Left lung (tissue), 14 donors: ENCODE results near the gene RTP3. TPM values are rescaled to one million over a fixed set of nuclear protein-coding genes. Genes with fewer than 3 reads are reported as not detected.
A peak's percentile ranks its signal among the peaks of the same experiment; 100 is the strongest.

Experiments
- ATAC-seq: fragments of 200-7000 bp; cut with Tn5 transposase; one replicate; pipeline ENCODE4 v1.9.1; 2020; ENCODE audit warnings: moderate library complexity
- DNase-seq, 4 donors: peaks; one replicate each; pipeline ENCODE4 v3.0.0-alpha.2; 2013 to 2020
- H3K27ac ChIP-seq, 2 donors: fragments of 200-600 bp; sonication (generic) in 1 of 2; one replicate each; pipeline versions ENCODE4 v1.5.0 to v1.8.0; 2020 to 2021
- H3K27me3 ChIP-seq, 2 donors: fragments of 200-600 bp; sonication (generic) in 1 of 2; one replicate each; pipeline versions ENCODE4 v1.5.0 to v1.8.0; 2020 to 2021
- H3K36me3 ChIP-seq, 2 donors: fragments of 200-600 bp; sonication (generic) in 1 of 2; one replicate each; pipeline versions ENCODE4 v1.5.0 to v1.8.0; 2020 to 2021
- H3K4me1 ChIP-seq, 2 donors: fragments of 200-600 bp; one replicate each; pipeline ENCODE4 v1.8.0; 2021
- H3K4me3 ChIP-seq, 2 donors: fragments of 200-600 bp; sonication (generic) in 1 of 2; one replicate each; pipeline versions ENCODE4 v1.5.0 to v1.8.0; 2020 to 2021; ENCODE audit warnings: mild to moderate bottlenecking in 1 of 2
- H3K9me3 ChIP-seq, 2 donors: fragments of 200-600 bp; sonication (generic) in 1 of 2; one replicate each; pipeline versions ENCODE4 v1.5.0 to v1.8.0; 2020 to 2021
- intact Hi-C, 2 donors: fragments of 100-400 bp; cut with DNase I; formaldehyde crosslinking; loops; one replicate each; pipeline versions ENCODE4 v1.11.2 to v1.14.2; 2022
- long read RNA-seq, 12 donors: library from polyadenylated mRNA in 2 of 12; unstranded in 2 of 12; transcript quantifications; one replicate each; pipeline ENCODE4 v2.0.0 and lab custom pipeline, GENCODE V29; 2019 to 2026
- polyA plus RNA-seq, 6 donors: library from polyadenylated mRNA; unstranded; fragments of 120-200 nt; gene quantifications; one replicate each; pipeline ENCODE4 v1.2.1, GENCODE V29; 2013; ENCODE audit not compliant: insufficient read length in 6 of 6
- total RNA-seq, 2 donors: library from RNA; stranded (reverse); fragmentation: NEBNext Ultra II Directional; extraction: Animal tissue kit (Norgen Biotek cat#: 25700); gene quantifications; one replicate each; pipeline ENCODE4 v1.2.1, GENCODE V29; 2021
- TF ChIP-seq, protein P1 (sequence below), 2 donors: fragments of 200-600 bp; sonication (generic) in 1 of 2; IDR thresholded peaks; one replicate each; pipeline versions ENCODE4 v1.5.0 to v1.8.0; 2021; ENCODE audit warnings: antibody characterized with exemption in 2 of 2
- donor health status: DM: no; HTN: yes; CAD: no.
- donor health status: DM: no; HTN: no; CAD: no.

The RTP3 gene
- total RNA-seq (not detected), polyA plus RNA-seq (under 1 TPM in 1 of 6 donors, not detected in 5; 0.13 TPM)
- long read RNA-seq, donor 1: 0 reads
- long read RNA-seq, donor 2: 0 reads
- long read RNA-seq, donor 3: 0 reads
- long read RNA-seq, donor 4: 0 reads
- long read RNA-seq, donor 5: 0 reads
- long read RNA-seq, donor 6: 0 reads
- long read RNA-seq, donor 7: 0 reads
- long read RNA-seq, donor 8: 0 reads
- long read RNA-seq, donor 9: 0 reads
- long read RNA-seq, donor 10: 0 reads
- long read RNA-seq, donor 11: 0 reads
- long read RNA-seq, donor 12: 0 reads

DNA sequence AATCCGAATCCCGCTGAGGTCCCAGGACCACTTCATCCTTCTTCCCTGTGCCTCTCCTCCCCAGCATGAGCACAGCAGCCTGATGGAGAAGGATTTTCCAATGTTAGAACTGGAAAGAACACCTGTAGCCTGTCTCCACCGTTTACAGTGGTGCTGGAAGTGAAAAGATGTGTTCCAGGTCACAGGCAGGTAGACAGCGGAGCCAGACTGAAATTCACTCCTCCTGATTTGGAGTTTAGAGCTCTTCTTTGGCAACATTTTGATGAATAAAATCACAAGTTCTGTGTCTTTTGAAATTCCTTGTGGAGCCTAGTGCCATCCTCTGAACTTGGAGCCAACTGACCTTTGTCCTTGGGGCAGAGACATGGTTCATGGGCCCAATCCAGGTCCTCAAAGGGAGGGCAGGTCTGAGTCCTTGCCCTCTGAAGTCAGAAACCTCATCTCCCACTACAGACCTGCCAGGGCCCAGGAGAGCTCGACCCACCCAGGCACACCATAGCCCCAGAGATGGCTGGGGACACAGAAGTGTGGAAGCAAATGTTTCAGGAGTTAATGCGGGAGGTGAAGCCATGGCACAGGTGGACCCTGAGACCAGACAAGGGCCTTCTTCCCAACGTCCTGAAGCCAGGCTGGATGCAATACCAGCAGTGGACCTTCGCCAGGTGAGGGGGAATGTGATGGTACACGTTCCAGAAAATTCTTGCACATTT, at the start of gene RTP3:
TSS of gene RTP3 (plus strand) at position 421 of the 710 bp plus-strand sequence. CDS start at position 508, 87 bp downstream.
- DNase-seq (no peak), ATAC-seq (no peak)
- H3K27me3 ChIP-seq: no peaks in the 10 kb centered on the region
- no peak within 1 kb of the TSS for H3K27ac ChIP-seq
- H3K36me3 ChIP-seq: no peaks in the 10 kb centered on the region
- no peaks in the 10 kb centered on the region for H3K9me3 ChIP-seq
- H3K4me3 ChIP-seq: no peak within 1 kb of the TSS
- intact Hi-C loops: no loop called here
- TF ChIP-seq, protein P1, sequence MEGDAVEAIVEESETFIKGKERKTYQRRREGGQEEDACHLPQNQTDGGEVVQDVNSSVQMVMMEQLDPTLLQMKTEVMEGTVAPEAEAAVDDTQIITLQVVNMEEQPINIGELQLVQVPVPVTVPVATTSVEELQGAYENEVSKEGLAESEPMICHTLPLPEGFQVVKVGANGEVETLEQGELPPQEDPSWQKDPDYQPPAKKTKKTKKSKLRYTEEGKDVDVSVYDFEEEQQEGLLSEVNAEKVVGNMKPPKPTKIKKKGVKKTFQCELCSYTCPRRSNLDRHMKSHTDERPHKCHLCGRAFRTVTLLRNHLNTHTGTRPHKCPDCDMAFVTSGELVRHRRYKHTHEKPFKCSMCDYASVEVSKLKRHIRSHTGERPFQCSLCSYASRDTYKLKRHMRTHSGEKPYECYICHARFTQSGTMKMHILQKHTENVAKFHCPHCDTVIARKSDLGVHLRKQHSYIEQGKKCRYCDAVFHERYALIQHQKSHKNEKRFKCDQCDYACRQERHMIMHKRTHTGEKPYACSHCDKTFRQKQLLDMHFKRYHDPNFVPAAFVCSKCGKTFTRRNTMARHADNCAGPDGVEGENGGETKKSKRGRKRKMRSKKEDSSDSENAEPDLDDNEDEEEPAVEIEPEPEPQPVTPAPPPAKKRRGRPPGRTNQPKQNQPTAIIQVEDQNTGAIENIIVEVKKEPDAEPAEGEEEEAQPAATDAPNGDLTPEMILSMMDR (IDR thresholded peaks at IDR 0.05): no peak
- no peaks in the 10 kb centered on the region for H3K4me1 ChIP-seq

DNA sequence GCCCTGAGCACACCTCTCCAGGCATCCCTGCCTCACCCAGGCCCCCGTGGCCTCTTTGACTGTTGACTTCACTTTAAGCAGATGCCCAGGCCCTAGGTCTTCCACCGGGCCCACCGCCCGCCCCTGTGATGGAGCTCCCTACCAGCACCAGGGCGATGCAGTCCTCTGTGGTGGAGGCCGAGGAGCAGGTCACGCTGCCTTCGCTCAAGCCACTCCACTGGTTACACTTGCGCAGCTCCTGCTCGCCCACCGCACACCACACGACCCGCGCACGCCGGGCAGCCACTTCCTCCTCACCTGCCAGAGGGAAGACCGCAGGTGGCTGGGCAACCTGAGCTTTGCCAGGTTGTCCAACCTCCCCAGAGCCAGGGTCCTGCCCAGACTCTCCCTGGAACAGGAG, 49.1 kb upstream of the RTP3 start:
- DNase-seq (peak in 1 of 4 donors; percentile 74), ATAC-seq (no peak)
- TF ChIP-seq, protein P1 (IDR thresholded peaks at IDR 0.05): no peak
- H3K27ac ChIP-seq: peak overlapping the region in 1 of 2 donors; percentile 49
- no peaks in the 10 kb centered on the region for H3K4me1 ChIP-seq
- no peaks in the 10 kb centered on the region for H3K9me3 ChIP-seq
- no peak overlapping the region for H3K4me3 ChIP-seq
- H3K36me3 ChIP-seq: peaks cover 0 to 33% of the 10 kb centered on the region in 2 donors
- intact Hi-C loops: no loop called here
- H3K27me3 ChIP-seq: no peaks in the 10 kb centered on the region

DNA sequence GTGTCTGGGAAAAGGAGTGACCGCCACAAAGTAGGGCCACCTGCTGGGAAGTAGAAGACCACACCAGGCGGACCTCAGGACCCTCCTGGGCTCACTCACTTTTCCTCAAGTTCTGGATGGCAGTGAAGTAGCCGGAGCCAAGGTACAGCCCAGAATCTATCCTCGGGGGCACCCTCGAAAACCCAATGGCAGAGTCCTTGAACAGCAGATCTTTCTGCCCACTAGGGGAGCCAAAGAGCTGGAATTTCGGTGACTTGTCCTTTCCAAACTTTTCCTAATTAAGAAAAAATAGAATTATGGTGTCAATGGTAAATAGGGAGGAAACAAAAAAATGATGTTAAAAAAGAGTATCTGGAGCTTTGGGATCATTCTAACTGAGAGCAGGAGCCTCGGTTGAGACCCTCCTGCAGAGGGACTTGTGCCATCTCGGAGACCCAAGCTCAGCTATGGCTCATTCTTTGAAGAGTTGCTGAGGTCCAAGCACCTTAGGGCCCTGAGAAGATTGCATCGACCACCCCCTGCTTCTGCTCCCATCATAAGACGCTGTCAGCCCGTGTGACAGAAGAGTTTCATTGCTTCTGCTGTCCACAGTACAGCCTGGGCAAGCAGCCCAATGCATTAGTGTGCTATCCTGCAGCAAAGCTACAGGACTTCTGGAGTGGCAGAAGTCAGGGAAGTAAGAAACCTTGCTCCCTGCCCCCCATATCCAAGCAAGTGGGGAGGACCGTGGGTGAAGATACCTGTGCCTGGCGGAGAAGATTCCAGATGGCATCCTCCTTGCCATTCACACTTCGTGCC, 47.8 kb upstream of the RTP3 start:
- TF ChIP-seq, protein P1 (IDR thresholded peaks at IDR 0.05): peak; percentile 41 to 47
- ATAC-seq (no peak), DNase-seq (no peak)
- Histone ChIP-seq H3K36me3 (peaks cover 0 to 29% of the 10 kb centered on the region in 2 donors), H3K27me3 (no peaks in the 10 kb centered on the region), H3K9me3 (no peaks in the 10 kb centered on the region), H3K4me1 (no peaks in the 10 kb centered on the region), H3K27ac (peak overlapping the region in 1 of 2 donors; percentile 49), H3K4me3 (no peak overlapping the region)
- intact Hi-C loops: no loop called here

DNA sequence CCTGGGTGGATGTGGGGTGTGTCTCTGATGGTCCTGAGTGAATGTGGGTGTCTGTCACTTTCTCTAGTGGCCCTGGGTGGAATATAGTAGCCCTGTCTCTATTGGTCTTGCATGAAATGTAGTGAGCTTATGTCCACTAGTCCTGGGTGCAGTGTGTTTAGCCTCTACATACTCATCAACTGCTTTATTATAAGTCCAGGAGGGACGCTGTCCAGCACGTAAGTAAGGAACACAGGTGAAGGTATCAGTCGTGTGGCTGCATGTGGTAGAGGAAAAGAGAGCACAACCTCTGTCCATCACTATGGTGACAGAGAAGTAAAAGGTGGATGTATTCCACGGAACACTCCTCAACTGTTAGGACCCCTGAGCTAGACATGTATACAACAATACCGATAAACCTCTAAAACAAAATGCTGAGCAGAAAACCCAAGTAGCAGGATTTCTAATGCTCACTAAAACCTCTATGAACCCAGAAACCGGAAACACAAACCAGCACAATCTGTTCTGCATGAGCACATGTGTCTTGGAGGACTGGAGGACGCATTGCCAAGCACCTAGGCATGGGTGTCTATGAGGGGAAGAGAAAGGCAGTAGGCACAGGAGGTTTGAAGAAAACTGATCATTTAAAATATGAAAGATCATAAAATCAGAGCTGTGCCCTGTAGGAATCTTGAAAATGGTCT, 44.1 kb upstream of the RTP3 start:
- TF ChIP-seq, protein P1 (IDR thresholded peaks at IDR 0.05): no peak
- H3K27ac ChIP-seq: peak overlapping the region in 1 of 2 donors; percentile 41
- intact Hi-C loops: no loop called here
- no peak for DNase-seq
- H3K36me3 ChIP-seq: peaks cover 0 to 22% of the 10 kb centered on the region in 2 donors
- no peak for ATAC-seq
- no peak overlapping the region for H3K4me3 ChIP-seq
- no peaks in the 10 kb centered on the region for H3K9me3 ChIP-seq
- H3K27me3 ChIP-seq: no peaks in the 10 kb centered on the region
- no peaks in the 10 kb centered on the region for H3K4me1 ChIP-seq
